ENCODE results near the gene DCC.

DCC gene

GRCh38 chr18:52716973-52717372, 377.0 kb downstream of the DCC start:
- no peak overlapping the region for H3K4me3 Mint-ChIP-seq
- no peaks in the 10 kb centered on the region for H3K4me1 Mint-ChIP-seq (ENCODE audit: low read depth)

DNA sequence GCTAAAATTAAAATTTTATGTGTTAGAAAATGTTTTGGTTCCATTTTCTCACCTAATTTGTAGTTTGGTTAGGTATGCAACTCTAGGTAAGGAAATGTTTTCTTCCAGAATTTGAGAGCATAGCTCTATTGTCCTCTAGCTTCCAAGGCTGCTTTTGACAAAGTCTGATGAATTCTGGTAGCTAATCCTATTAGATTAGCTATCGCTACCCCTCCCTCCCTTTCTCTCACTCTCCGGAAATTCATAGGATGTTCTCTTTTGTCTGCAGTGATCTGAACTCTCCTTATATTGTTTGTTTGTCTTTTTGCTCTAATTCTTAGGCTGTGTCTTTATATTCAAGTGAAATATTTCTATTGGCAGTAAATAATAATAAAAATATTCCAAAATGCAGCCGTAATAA, 382.9 kb downstream of the DCC start:
- H3K27me3 Mint-ChIP-seq (ENCODE audit: low read depth): no peaks in the 10 kb centered on the region
- H3K4me3 Mint-ChIP-seq: no peak overlapping the region
- H3K27ac Mint-ChIP-seq: no peak overlapping the region
- H3K9me3 Mint-ChIP-seq: peaks cover 6% of the 10 kb centered on the region
- no peaks in the 10 kb centered on the region for H3K4me1 Mint-ChIP-seq (ENCODE audit: low read depth)
- no peaks in the 10 kb centered on the region for H3K36me3 Mint-ChIP-seq (ENCODE audit: low read depth)

More at GRCh38 chr18:52716973-52717372, 377.0 kb downstream of the DCC start:
- no peak overlapping the region for H3K27ac Mint-ChIP-seq
- no peaks in the 10 kb centered on the region for H3K36me3 Mint-ChIP-seq (ENCODE audit: low read depth)
- H3K27me3 Mint-ChIP-seq (ENCODE audit: low read depth): no peaks in the 10 kb centered on the region
- H3K9me3 Mint-ChIP-seq: peaks cover 6% of the 10 kb centered on the region

DNA sequence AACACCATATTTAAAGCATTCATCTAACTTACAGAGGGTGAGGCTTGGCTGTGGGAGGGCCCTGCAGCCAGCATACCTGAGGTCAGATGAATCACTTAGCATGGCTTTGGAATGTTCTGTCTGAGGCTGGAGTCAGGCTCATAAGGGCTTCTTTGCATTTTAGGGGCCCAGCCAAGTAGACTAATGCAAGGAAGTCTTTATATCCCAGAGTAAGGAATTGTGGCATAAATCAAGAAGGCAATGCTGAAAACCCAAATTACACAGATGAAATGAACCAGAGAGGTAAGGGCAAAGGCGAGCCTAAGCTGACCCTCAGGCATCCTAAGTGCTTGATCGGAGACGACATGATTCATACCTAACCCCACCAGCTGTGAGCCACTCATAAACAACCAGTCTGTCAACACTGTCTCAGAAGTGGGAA, 383.6 kb downstream of the DCC start:
- Mint-ChIP-seq H3K9me3 (peaks cover 6% of the 10 kb centered on the region), H3K36me3 (ENCODE audit: low read depth) (no peaks in the 10 kb centered on the region), H3K27ac (no peak overlapping the region), H3K27me3 (ENCODE audit: low read depth) (no peaks in the 10 kb centered on the region), H3K4me3 (no peak overlapping the region), H3K4me1 (ENCODE audit: low read depth) (no peaks in the 10 kb centered on the region)

DNA sequence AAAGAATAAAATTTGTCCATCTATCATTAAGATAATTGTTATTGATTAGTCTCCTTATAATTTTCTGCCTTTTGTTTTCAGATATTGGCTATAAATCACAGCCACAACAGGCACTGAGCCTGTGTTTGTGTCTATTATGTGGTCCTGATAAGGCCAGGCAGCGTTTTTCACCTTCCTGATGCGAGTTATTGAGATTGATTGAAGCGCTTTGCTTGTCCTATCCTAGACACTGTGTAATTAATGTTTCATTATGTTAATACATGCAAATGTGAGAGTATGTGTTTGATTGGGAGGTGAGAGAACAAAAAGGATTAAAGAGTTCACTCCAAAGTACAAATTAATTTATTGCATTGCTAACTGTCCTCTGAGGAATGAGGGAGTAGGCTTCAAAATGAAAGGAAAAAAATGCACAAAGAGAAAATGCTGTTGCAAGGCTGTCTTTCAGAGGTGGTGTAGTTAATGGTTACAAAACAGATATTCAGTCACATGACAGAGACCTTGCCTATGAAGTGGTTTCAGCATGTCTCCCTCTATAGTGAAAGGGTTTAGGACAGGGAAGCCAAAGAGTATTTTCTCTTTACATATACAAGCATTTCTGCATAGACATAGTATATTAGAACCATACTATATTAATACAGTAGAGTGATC, 391.1 kb downstream of the DCC start:
- H3K9me3 Mint-ChIP-seq: no peaks in the 10 kb centered on the region
- no peaks in the 10 kb centered on the region for H3K36me3 Mint-ChIP-seq (ENCODE audit: low read depth)
- H3K4me1 Mint-ChIP-seq (ENCODE audit: low read depth): no peaks in the 10 kb centered on the region
- no peaks in the 10 kb centered on the region for H3K27me3 Mint-ChIP-seq (ENCODE audit: low read depth)
- H3K4me3 Mint-ChIP-seq: no peak overlapping the region
- no peak overlapping the region for H3K27ac Mint-ChIP-seq

DNA sequence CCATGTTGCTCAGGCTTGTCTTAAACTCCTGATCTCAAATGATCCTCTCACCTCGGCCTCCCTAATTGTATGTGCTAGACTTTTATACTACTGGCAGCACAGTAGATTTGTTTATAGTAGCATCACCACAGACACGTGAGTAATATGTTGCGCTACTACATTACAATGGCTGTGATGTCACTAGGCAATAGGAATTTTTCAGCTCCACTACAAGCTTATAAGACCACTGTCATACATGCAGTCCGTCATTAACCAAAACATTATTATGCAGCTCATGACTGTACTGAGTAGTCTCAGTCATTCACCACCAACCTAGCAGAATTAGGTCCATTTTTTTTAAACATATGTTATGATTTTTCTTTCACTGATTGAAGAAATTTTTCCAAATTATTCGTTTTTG, 398.9 kb downstream of the DCC start:
- Mint-ChIP-seq H3K9me3 (no peaks in the 10 kb centered on the region), H3K27ac (no peak overlapping the region), H3K36me3 (ENCODE audit: low read depth) (no peaks in the 10 kb centered on the region), H3K4me3 (no peak overlapping the region), H3K27me3 (ENCODE audit: low read depth) (no peaks in the 10 kb centered on the region), H3K4me1 (ENCODE audit: low read depth) (no peaks in the 10 kb centered on the region)

- Mint-ChIP-seq H3K4me1 (ENCODE audit: low read depth) (no peaks in the 10 kb centered on the region), H3K27ac (no peak overlapping the region), H3K9me3 (peaks cover 4% of the 10 kb centered on the region), H3K36me3 (ENCODE audit: low read depth) (no peaks in the 10 kb centered on the region), H3K4me3 (no peak overlapping the region), H3K27me3 (ENCODE audit: low read depth) (no peaks in the 10 kb centered on the region)
These were observed 407.0 kb downstream of the DCC start for GRCh38 chr18:52746986-52747385.

GRCh38 chr18:52747869-52748268, 407.9 kb downstream of the DCC start:
- Mint-ChIP-seq H3K9me3 (peaks cover 4% of the 10 kb centered on the region), H3K36me3 (ENCODE audit: low read depth) (no peaks in the 10 kb centered on the region)

DNA sequence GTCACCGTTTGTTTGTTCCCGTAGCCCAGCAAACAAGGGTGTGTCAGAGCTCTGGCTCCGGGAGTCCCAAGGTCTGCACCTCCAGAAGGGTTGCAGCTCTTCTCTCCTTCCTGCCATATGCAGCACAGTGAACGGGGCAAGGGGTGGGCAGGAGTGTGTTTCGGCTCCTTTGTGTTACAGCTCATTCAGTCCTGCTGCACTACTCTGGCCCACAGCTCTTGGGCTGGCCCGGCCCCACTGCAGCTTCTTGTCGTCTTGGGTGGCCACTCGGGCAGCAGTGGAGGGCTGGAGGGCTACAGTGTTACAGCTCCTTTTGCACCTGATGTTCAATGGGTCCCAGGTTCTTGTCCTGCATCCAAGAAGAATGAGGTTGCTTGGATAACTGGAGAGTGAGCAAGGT, 408.3 kb downstream of the DCC start:
- Mint-ChIP-seq H3K36me3 (ENCODE audit: low read depth) (no peaks in the 10 kb centered on the region), H3K9me3 (peaks cover 4% of the 10 kb centered on the region), H3K27me3 (ENCODE audit: low read depth) (no peaks in the 10 kb centered on the region), H3K4me3 (no peak overlapping the region), H3K4me1 (ENCODE audit: low read depth) (no peaks in the 10 kb centered on the region), H3K27ac (no peak overlapping the region)

More at GRCh38 chr18:52747869-52748268, 407.9 kb downstream of the DCC start:
- Mint-ChIP-seq H3K4me1 (ENCODE audit: low read depth) (no peaks in the 10 kb centered on the region), H3K27ac (no peak overlapping the region), H3K4me3 (no peak overlapping the region), H3K27me3 (ENCODE audit: low read depth) (no peaks in the 10 kb centered on the region)

DNA sequence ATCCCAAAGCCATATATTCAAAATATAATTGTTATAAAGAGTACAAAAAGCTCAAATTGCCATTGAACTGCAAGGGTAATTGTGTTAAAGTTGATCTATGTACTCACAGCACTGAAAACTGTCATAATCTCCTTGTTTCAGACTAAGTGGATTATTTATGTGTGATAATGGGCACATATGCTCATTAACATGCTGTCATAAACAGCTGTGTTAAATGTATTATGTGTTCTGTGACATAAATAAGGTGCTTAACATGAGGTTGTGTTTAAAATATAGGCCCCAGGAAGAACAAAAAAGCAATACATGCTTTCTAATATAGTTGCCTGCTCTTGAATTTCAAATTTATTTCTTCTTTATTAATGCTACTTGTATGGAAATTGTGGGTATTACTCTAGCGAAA, 409.5 kb downstream of the DCC start:
- Mint-ChIP-seq H3K9me3 (peaks cover 4% of the 10 kb centered on the region), H3K36me3 (ENCODE audit: low read depth) (no peaks in the 10 kb centered on the region), H3K27ac (no peak overlapping the region), H3K4me3 (no peak overlapping the region), H3K27me3 (ENCODE audit: low read depth) (no peaks in the 10 kb centered on the region), H3K4me1 (ENCODE audit: low read depth) (no peaks in the 10 kb centered on the region)

GRCh38 chr18:52750995-52751394, 411.0 kb downstream of the DCC start:
- no peaks in the 10 kb centered on the region for H3K27me3 Mint-ChIP-seq (ENCODE audit: low read depth)
- H3K27ac Mint-ChIP-seq: no peak overlapping the region
- H3K4me3 Mint-ChIP-seq: no peak overlapping the region
- no peaks in the 10 kb centered on the region for H3K36me3 Mint-ChIP-seq (ENCODE audit: low read depth)
- no peaks in the 10 kb centered on the region for H3K4me1 Mint-ChIP-seq (ENCODE audit: low read depth)
- peaks cover 4% of the 10 kb centered on the region for H3K9me3 Mint-ChIP-seq

DNA sequence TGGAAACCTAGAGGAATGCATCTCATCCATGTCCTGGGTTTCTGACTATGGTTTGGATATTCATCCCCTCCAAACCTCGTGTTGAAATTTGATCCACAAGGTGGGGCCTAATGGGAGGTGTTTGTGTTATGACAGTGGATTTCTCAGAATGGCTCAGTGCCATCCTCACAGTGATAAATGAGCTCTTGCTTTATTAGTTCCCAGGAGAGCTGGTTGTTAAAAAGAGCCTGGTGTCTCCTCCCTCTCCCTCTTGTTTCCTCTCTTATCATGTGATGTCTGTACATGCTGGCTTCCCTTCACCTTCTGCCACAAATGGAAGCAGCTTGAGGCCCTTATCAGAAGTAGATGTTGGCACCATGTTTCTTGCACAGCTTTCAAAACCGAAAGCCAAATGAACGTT, 424.3 kb downstream of the DCC start:
- H3K27me3 Mint-ChIP-seq (ENCODE audit: low read depth): no peaks in the 10 kb centered on the region
- H3K4me1 Mint-ChIP-seq (ENCODE audit: low read depth): no peaks in the 10 kb centered on the region
- H3K4me3 Mint-ChIP-seq: no peak overlapping the region
- H3K9me3 Mint-ChIP-seq: peaks cover 5% of the 10 kb centered on the region
- H3K36me3 Mint-ChIP-seq (ENCODE audit: low read depth): no peaks in the 10 kb centered on the region
- H3K27ac Mint-ChIP-seq: no peak overlapping the region

DNA sequence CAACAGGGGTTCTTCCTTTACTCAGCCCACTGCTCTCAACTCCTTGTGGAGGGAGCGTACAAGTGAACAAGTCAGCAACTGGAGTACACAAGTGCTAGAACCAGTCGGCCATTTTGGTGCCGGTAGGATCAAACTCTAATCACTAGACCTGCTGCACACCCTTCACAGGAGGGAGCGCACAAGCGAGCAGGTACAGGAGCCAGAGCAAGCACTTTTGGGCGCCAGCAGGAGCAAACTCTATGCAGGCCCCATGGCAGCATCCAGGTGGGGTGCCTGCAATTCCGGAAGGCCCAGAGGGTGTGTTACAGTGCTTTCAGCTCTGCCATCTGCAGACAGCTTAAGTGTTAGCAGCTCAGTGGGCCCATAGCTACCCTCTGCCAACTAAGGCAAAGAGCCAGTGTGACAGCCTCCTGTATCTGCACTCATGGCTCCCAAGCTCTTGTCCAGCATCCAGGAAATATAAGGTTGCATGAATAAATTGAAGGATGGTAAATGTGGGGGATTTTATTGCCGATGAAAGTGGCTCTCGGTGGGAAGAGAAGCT, 426.1 kb downstream of the DCC start:
- H3K27ac Mint-ChIP-seq: no peak overlapping the region
- no peak overlapping the region for H3K4me3 Mint-ChIP-seq
- H3K27me3 Mint-ChIP-seq (ENCODE audit: low read depth): no peaks in the 10 kb centered on the region
- H3K4me1 Mint-ChIP-seq (ENCODE audit: low read depth): no peaks in the 10 kb centered on the region
- H3K9me3 Mint-ChIP-seq: peaks cover 11% of the 10 kb centered on the region
- H3K36me3 Mint-ChIP-seq (ENCODE audit: low read depth): no peaks in the 10 kb centered on the region

- Mint-ChIP-seq H3K4me3 (no peak overlapping the region), H3K4me1 (ENCODE audit: low read depth) (no peaks in the 10 kb centered on the region), H3K36me3 (ENCODE audit: low read depth) (no peaks in the 10 kb centered on the region), H3K27ac (no peak overlapping the region), H3K9me3 (peaks cover 9% of the 10 kb centered on the region), H3K27me3 (ENCODE audit: low read depth) (no peaks in the 10 kb centered on the region)
These were observed 441.1 kb downstream of the DCC start for GRCh38 chr18:52781113-52781512.

- H3K27ac Mint-ChIP-seq: no peak overlapping the region
- H3K36me3 Mint-ChIP-seq (ENCODE audit: low read depth): peaks cover 1% of the 10 kb centered on the region
- no peak overlapping the region for H3K4me3 Mint-ChIP-seq
- peaks cover 38% of the 10 kb centered on the region for H3K9me3 Mint-ChIP-seq
- H3K4me1 Mint-ChIP-seq (ENCODE audit: low read depth): no peaks in the 10 kb centered on the region
- H3K27me3 Mint-ChIP-seq (ENCODE audit: low read depth): no peaks in the 10 kb centered on the region
These were observed 451.3 kb downstream of the DCC start for GRCh38 chr18:52791321-52791720.

DNA sequence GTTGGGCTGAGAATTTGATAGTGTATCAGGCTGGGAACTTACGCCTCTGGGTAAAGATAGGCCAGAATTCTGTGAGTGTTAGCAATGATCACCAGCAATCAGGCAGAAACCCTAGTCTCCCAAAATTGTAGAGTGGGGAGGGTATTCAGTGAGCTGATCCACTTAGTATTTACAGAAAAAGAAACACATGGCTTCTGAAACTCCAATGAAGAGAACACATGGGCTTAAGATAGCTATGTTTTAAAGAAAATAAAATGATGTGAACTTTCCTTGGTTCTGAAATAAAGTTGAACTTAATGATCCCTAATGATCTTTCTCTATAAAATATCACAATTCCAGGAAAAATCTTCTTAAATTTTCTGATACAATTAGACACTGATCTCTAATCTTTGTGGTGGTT, 472.8 kb downstream of the DCC start:
- Mint-ChIP-seq H3K4me1 (ENCODE audit: low read depth) (no peaks in the 10 kb centered on the region), H3K9me3 (peaks cover 29% of the 10 kb centered on the region), H3K36me3 (ENCODE audit: low read depth) (no peaks in the 10 kb centered on the region), H3K27me3 (ENCODE audit: low read depth) (no peaks in the 10 kb centered on the region), H3K4me3 (no peak overlapping the region), H3K27ac (no peak overlapping the region)

All from T-helper 1 cell treated with Interleukin-12 subunit alpha and Interleukin-12 subunit beta and Interleukin-4 antibody, amounts not matched to agents 30 μg/mL and 1 μg/mL, for 36 hours (primary cell).